Prostate gland (tissue), 2 donors: ENCODE results near the gene CAMSAP2.

Experiments used
- POLR2AphosphoS5 ChIP-seq: sonication (generic); formaldehyde crosslinking; IDR thresholded peaks from one replicate; pipeline ENCODE4 v1.6.1; 2017; ENCODE audit warnings: antibody characterized with exemption
- TF ChIP-seq, protein P1 (sequence below), 4 experiments: fragments of 200-600 bp in 2 of 4; fragments of 450-650 bp in 2 of 4; sonication (generic) in 2 of 4; IDR thresholded peaks; 1 replicate in 3 of 4; 2 replicates in 1 of 4; pipeline ENCODE4 v1.5.1; 2016 to 2019; ENCODE audit warnings: antibody characterized with exemption in 4 of 4, mild to moderate bottlenecking in 2 of 4, moderate library complexity in 2 of 4

DNA sequence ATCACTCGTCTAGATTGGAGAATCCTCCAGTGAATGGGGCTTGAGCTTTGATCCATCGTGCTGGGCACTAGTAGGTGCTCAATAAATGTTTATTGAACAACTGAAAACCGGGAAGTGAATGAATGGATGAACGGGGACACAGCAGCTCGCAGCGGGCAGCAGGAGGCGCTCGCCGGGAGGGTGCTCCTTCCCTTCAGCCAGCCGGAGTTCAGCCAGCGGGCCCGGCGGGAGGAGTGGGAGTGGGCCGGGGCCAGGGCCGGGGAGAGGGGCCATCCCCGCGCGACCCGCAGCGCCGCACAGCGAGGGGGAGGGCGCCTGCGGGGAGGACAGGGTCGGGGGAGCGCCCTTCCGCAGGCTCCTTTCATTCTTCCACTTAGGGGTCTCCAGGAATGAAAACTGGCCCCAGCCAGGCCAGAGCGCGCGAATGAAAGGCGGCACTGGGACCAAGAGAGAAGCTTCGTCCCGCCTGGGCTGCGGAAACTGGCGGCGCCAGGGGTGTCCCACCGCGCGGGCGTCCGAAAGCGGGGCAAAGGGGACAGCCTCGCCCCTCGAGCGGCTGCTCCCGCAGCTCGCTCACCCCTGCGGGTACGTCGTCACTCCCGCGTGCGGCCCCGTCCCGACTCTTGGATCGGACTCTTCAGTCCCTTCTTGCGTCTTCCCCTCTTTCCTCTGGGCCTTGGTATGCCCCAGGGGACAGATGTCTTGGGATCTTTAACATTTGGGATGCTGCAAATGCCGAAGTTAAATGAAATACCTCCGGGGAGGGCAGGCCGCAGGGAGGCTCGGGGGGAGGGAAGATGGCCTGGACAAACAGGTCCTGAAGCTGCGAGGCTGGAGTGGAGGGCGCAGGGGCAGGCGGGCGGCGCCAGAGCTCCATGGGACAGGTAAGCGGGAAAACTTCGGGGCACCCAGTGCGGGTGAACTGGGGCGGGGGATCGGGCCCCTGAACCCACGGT, 152.4 kb downstream of the CAMSAP2 start:
- TF ChIP-seq, protein P1, sequence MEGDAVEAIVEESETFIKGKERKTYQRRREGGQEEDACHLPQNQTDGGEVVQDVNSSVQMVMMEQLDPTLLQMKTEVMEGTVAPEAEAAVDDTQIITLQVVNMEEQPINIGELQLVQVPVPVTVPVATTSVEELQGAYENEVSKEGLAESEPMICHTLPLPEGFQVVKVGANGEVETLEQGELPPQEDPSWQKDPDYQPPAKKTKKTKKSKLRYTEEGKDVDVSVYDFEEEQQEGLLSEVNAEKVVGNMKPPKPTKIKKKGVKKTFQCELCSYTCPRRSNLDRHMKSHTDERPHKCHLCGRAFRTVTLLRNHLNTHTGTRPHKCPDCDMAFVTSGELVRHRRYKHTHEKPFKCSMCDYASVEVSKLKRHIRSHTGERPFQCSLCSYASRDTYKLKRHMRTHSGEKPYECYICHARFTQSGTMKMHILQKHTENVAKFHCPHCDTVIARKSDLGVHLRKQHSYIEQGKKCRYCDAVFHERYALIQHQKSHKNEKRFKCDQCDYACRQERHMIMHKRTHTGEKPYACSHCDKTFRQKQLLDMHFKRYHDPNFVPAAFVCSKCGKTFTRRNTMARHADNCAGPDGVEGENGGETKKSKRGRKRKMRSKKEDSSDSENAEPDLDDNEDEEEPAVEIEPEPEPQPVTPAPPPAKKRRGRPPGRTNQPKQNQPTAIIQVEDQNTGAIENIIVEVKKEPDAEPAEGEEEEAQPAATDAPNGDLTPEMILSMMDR (IDR thresholded peaks at IDR 0.05) = peak in 2 of 4 experiments; percentile 19 to 47
- TF ChIP-seq POLR2AphosphoS5 = no peak
